Neuron (in vitro differentiated cells): Measurements from ENCODE around the gene PRUNE1.

Experiments
- H2AFZ ChIP-seq: one replicate; pipeline ENCODE4 v1.6.1; 2013; ENCODE audit warnings: low read depth, mild to moderate bottlenecking, inconsistent platforms, low read length, moderate library complexity
- H3K27me3 ChIP-seq: one replicate; pipeline ENCODE4 v1.6.1; 2013; ENCODE audit warnings: low read length; ENCODE audit not compliant: insufficient read depth
- H3K36me3 ChIP-seq: one replicate; pipeline ENCODE4 v1.6.1; 2013; ENCODE audit warnings: low read length; ENCODE audit not compliant: insufficient read depth
- H3K4me1 ChIP-seq: one replicate; pipeline ENCODE4 v1.6.1; 2013; ENCODE audit warnings: low read length; ENCODE audit not compliant: insufficient read depth
- H3K4me3 ChIP-seq: 2 replicates; pipeline ENCODE4 v1.5.1; 2013; ENCODE audit warnings: mild to moderate bottlenecking, low read length, moderate library complexity
- H3K9me3 ChIP-seq: one replicate; pipeline ENCODE4 v1.6.1; 2013; ENCODE audit warnings: low read length

PRUNE1 gene

DNA sequence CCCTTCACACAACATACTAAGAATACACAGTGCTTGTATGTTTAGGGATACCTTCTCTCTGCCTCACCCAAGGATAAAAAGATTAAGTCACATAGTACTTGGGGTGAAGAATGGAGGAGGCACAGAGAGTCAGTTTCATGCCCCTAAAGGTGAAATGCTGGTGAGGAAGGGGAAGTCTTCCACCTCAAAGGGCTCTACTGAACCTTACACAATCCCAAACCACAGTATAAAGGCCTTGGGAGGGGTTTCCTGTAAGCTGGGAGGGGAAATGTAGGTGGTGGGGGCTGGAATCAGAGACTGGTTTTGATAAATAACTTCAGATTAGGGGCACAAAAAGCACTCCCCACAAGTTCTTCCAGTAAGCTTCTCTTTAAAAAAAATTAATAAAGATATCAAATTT, 5.1 kb upstream of the PRUNE1 start:
- H3K4me1 ChIP-seq = peaks cover 27% of the 10 kb centered on the region
- no peaks in the 10 kb centered on the region for H3K27me3 ChIP-seq
- no peaks in the 10 kb centered on the region for H3K9me3 ChIP-seq
- peaks cover 20% of the 10 kb centered on the region for H3K36me3 ChIP-seq
- no peak overlapping the region for H2AFZ ChIP-seq
- no peak overlapping the region for H3K4me3 ChIP-seq

DNA sequence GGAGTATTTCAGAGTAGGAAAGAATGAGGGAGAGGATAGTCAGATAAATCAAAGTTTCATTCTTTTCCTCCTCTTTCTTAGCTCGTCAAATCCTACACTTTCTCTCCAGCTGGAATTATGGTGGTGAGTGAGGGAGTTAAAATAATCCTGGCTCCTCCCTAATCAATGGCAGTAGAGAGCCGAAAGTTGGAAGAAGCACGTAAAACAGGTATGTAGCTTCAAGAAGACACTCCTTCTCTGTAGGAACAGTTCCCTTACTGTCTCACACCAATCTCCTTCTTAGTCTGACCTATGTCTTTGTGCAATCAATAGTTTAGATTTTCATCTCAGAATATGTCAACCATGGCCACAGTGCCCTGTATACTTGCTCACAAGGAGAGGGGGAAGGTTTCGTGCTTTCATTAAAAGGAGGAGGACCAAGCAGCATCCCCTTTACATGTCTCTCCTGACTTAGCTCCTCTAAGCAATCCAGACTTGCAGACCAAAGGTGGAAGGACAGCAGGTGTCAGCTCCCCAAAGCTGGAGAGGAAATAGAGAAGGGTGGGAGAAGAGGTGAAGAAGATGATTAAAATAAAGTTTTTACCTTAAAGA, 2.4 kb upstream of the PRUNE1 start:
- H3K27me3 ChIP-seq = no peaks in the 10 kb centered on the region
- H3K9me3 ChIP-seq = no peaks in the 10 kb centered on the region
- peak overlapping the region; percentile 61 for H3K4me3 ChIP-seq
- H3K36me3 ChIP-seq = peaks cover 5% of the 10 kb centered on the region
- peak overlapping the region; percentile 88 for H2AFZ ChIP-seq
- H3K4me1 ChIP-seq = peaks cover 37% of the 10 kb centered on the region

DNA sequence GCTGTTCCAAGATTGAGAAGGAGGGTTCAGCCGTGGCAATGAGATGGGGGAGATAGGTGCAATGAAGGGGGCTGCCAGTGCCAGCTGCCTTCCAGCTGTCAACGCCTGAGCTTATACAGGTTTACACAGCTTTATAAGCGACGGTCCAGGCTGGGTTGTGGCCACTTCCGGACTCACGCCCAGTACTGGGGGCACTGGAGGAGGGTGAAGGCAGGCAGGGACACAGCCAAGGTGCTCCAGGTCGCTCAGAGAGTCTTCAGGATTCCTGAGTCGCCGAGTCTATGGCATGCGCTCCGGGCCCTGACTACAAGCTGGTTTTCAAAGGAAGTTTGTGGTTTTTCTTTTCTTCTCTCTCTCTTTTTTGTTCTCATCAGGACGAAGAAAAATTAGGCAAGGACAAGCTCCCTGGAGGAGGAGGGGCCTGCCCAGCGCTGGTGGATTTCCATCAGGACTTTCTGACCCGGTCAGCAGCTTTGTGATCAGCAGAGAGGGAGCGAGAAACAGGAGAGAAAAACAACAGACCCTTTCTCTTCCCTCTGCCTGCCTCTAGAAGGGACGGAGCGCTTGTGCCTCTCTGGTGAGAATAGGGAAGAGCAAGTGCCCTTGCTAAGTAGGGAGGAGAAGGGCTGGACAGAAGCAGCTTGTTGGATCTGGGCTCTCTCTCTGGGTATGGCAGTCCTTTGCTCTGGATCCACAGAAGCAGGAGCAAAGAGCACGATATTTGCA, 1.8 kb upstream of the PRUNE1 start, which contains the start of gene MINDY1:
TSS of gene MINDY1 (minus strand) at position 576 of the 726 bp plus-strand sequence. CDS start 4,285 bp downstream, outside the sequence.
- Histone ChIP-seq H2AFZ (peak within 1 kb of the TSS; percentile 88), H3K4me1 (peaks cover 37% of the 10 kb centered on the region), H3K36me3 (peaks cover 5% of the 10 kb centered on the region)

DNA sequence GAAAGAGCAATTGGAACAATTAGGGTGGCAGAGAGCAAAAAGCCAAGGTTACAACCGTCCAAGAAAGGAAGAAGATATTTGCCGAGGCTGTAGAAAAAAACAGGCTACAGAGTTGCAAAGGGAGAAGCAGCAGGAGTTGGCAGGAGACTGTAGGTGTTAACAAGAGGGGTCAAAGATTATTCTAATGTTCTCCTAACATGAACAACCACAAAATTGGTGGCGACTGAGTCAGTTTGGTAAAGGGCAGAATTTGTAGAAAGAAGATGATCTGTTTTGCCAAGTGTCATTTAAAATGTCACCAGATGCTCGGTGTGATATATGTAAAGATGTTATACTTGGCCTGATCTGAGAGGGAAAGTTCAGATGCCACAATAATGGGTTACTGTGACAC, 401 bp upstream of the PRUNE1 start:
- H3K36me3 ChIP-seq = no peaks in the 10 kb centered on the region
- no peaks in the 10 kb centered on the region for H3K27me3 ChIP-seq
- no peaks in the 10 kb centered on the region for H3K9me3 ChIP-seq
- H3K4me1 ChIP-seq = peaks cover 39% of the 10 kb centered on the region
- peak overlapping the region; percentile 50 for H2AFZ ChIP-seq
- peak overlapping the region; percentile 79 for H3K4me3 ChIP-seq

More for the DNA sequence above, 1.8 kb upstream of the PRUNE1 start, which contains the start of gene MINDY1:
- Histone ChIP-seq H3K9me3 (no peaks in the 10 kb centered on the region), H3K27me3 (no peaks in the 10 kb centered on the region), H3K4me3 (peak within 1 kb of the TSS; percentile 79)

DNA sequence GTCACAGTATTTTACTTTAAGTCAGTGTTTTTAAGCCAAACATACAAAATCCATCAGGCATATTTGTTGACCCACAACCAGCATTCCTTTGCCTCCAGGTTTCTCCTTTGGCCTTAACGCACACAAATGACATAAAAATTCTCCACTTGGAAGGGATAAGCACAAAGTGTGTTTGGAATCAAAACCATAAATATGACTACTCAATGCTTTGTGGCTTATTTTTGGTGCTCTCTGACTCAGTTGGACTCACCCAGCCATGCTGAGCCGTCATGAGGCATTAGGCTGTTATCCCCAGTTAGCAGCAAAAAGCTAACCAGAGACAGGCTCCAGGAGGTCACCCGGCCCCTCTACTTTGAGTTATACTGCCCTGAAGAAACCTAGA, 948 bp downstream of the PRUNE1 start:
- Histone ChIP-seq H3K4me3 (peak overlapping the region; percentile 79), H3K4me1 (peaks cover 47% of the 10 kb centered on the region), H3K36me3 (no peaks in the 10 kb centered on the region), H3K9me3 (no peaks in the 10 kb centered on the region), H3K27me3 (no peaks in the 10 kb centered on the region), H2AFZ (peak overlapping the region; percentile 51)

DNA sequence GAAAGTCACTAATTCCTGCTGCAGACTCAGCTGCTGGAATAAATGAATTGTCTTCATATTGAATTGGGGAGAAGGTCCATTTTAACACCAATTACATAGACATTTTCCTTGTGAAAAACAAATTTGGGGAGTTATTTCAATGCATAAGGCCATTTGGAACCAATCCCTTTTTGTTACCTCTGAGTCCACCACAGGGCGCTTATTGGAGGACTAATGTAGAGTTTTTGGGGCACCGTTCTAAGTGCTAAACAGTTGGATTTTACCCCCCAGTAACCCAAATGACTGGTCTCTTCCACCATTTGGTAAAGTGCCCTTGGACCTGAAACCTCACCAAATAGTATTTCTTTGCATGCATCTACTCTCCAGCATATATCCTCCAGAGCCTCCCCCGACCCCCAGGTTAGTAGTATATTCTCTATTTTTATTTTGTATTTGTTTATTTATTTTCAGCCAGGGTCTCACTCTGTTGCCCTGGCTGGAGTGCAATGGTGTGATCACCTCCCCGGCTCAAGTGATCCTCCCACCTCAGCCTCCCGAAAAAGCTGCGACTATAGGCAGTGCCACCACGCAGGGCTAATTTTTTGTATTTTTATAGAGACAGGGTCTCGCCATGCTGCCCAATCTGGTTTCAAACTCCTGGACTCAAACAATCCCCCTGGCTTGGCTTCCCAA, 1.6 kb downstream of the PRUNE1 start:
- Histone ChIP-seq H3K4me1 (peaks cover 43% of the 10 kb centered on the region), H3K9me3 (no peaks in the 10 kb centered on the region), H2AFZ (no peak overlapping the region), H3K27me3 (no peaks in the 10 kb centered on the region), H3K36me3 (no peaks in the 10 kb centered on the region), H3K4me3 (no peak overlapping the region)

DNA sequence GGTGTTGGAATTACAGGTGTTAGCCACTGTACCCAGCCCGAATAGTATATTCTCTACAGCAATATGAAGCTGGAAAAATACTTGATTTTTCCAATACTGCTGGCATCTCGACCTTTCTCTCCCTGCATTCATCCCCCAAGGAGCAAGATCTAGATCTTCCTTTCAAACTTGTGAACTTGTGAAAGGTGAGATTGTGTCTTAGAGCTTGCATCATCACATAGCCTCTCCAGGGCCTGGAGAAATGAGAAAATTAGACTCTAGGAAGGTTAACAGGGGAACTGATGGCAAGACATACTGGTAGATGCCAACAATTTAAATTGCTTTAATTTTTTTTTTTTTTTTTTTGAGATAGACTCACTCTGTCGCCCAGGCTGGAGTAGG, 2.1 kb downstream of the PRUNE1 start:
- no peak overlapping the region for H2AFZ ChIP-seq
- no peaks in the 10 kb centered on the region for H3K36me3 ChIP-seq
- H3K4me3 ChIP-seq = no peak overlapping the region
- no peaks in the 10 kb centered on the region for H3K9me3 ChIP-seq
- H3K27me3 ChIP-seq = no peaks in the 10 kb centered on the region
- H3K4me1 ChIP-seq = peaks cover 41% of the 10 kb centered on the region

DNA sequence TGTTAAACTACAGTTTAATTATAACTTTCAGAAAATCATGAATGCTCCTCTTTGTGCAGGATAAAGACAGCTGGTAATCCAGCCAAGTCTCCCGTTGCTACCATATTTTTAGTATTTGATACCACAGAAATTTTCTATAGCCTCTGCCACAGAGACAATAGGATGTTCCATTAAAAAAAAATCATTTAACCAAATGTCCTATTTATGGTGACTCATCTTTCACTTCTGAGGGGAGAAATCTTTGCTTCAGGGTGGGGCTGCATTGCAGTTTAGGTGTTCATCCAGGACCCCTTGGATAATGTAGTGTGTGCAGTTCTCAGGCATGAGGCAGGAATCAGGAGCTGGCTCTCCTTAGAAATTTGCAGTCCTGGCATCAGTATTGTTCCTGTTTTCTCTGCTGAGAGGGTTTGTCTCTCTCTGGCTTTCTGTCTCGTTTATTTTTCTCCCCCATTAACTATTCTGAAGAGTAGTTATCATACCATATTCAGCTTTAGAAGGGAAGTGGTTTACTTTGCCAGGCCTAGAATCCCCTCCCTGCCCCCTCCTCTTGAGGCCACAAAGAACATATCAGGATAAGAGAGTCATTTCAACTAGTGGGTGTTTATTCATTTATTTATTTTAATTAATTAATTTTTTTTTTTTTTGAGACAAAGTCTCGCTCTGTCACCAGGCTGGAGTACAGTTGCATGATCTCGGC, 3.1 kb downstream of the PRUNE1 start:
- Histone ChIP-seq H3K9me3 (no peaks in the 10 kb centered on the region), H3K4me1 (peaks cover 31% of the 10 kb centered on the region), H3K36me3 (no peaks in the 10 kb centered on the region), H3K27me3 (no peaks in the 10 kb centered on the region), H2AFZ (no peak overlapping the region), H3K4me3 (no peak overlapping the region)

DNA sequence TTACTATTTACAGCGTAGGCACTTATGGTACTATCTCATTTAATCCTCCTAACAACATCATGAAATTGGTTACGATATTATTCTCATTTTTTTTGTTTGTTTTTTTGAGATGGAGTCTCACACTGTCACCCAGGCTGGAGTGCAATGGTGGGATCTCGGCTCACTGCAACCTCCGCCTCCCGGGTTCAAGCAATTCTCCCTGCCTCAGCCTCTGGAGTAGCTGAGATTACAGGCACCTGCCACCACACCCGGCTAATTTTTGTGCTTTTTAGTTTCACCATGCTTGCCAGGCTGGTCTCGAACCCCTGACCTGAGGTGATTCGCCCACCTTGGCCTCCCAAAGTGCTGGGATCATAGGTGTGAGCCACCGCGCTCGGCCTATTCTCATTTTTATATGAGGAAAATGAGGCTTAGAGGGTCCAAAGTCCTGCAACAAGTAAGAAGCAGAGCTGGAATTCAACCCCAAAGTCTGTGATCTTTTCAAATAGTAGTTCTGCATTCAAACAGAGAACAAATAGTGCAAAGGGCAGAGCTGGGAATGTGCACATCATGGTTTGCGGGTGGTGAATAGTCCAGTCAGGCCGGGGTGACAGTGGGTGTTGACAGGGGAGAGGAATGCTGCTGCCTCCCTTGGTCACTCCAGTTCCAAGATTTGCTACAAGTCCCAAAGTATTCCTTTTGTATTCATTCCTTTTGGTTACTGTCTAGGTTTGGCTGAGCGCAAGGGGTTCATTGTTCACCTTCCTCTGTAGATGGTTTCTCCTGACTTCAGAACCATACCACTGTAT, 4.6 kb downstream of the PRUNE1 start:
- H3K4me3 ChIP-seq = no peak overlapping the region
- peaks cover 1% of the 10 kb centered on the region for H3K36me3 ChIP-seq
- H3K4me1 ChIP-seq = peaks cover 21% of the 10 kb centered on the region
- H2AFZ ChIP-seq = no peak overlapping the region
- H3K9me3 ChIP-seq = no peaks in the 10 kb centered on the region
- no peaks in the 10 kb centered on the region for H3K27me3 ChIP-seq

DNA sequence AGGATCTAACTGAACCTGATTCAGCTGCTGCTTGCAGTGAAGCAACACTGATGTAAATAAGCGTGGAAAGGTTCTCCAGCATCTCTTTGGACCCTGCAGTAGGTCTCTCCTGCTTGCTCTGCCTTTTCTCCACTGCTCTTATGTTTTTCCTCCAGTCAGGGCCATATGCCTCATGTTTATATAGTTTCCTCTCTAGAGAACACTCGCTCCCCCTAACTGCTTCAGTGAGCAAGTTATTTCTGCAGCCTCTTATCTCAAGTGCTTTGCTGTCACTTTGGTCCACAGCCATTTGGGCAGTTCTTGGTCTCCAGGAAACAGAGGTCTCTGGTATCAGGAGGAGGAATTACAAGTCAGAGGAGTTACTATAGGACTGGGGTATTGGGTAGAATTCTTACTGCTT, 5.3 kb downstream of the PRUNE1 start:
- Histone ChIP-seq H2AFZ (no peak overlapping the region), H3K36me3 (peaks cover 8% of the 10 kb centered on the region), H3K27me3 (no peaks in the 10 kb centered on the region), H3K4me3 (no peak overlapping the region), H3K4me1 (peaks cover 19% of the 10 kb centered on the region), H3K9me3 (no peaks in the 10 kb centered on the region)

DNA sequence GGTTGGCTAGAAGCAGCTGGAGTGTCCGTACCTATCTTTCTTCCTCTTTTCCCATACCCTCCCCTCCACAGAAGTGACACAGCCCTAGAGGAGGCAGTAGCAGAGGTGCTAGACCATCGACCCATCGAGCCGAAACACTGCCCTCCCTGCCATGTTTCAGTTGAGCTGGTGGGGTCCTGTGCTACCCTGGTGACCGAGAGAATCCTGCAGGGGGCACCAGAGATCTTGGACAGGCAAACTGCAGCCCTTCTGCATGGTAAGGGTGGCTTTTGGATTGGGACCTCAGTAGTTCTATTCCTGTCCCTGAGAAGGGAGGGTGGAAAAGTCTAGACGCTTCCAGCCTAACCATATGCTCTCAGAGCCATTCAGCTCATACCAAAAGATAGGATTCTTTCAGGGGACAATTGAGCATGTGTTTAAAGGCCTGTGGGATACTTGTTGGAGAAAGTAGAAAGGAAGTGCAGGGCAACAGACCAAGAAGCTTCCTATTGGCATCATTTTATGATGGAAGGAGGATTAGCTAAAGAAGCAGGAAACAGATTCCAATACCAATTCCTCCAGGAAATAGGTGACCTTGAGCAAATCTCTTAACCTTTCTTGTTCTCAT, 16.4 kb downstream of the PRUNE1 start:
- no peak overlapping the region for H2AFZ ChIP-seq
- H3K4me1 ChIP-seq = no peaks in the 10 kb centered on the region
- H3K27me3 ChIP-seq = no peaks in the 10 kb centered on the region
- no peak overlapping the region for H3K4me3 ChIP-seq
- H3K36me3 ChIP-seq = peaks cover 23% of the 10 kb centered on the region
- H3K9me3 ChIP-seq = no peaks in the 10 kb centered on the region

DNA sequence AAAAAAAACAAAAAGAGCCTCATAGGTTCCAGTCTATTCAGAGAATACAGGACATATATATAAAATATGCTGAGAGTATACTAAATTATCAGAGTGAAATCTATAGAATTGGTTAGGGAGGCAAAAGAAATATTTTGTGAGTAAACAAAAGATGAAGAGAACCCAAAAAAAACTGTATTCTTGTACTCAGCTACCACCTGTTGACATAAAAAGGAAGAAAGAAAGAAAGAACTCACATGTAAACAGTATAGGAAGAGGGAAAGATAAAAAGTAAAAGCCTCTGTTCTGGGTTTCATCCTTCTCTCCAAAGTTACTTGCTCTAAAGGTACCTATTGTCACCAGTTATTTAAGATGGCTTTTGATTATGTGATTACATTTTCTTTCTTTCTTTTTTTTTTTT, 18.2 kb downstream of the PRUNE1 start:
- Histone ChIP-seq H3K36me3 (peaks cover 34% of the 10 kb centered on the region), H2AFZ (no peak overlapping the region), H3K9me3 (no peaks in the 10 kb centered on the region), H3K4me1 (no peaks in the 10 kb centered on the region), H3K4me3 (no peak overlapping the region), H3K27me3 (no peaks in the 10 kb centered on the region)
